Osteoblast (primary cell): ENCODE data around the gene RNF227. TPM values are rescaled to one million over a fixed set of nuclear protein-coding genes. Genes with fewer than 3 reads are reported as not detected.

Experiments
- DNase-seq: peaks from one replicate; pipeline ENCODE4 v3.0.0; 2011; ENCODE audit warnings: low spot score, mixed read lengths; ENCODE audit not compliant: insufficient read length; ENCODE audit errors: missing footprints
- H2AFZ ChIP-seq: 2 replicates; pipeline ENCODE4 v1.6.0; 2011; ENCODE audit warnings: mild to moderate bottlenecking, low read length
- H3K27ac ChIP-seq: 2 replicates; pipeline ENCODE4 v1.5.1; 2011; ENCODE audit warnings: mild to moderate bottlenecking, low read depth, low read length, moderate library complexity
- H3K27me3 ChIP-seq: 2 replicates; pipeline ENCODE4 v1.6.0; 2012; ENCODE audit warnings: mild to moderate bottlenecking, control low read depth, inconsistent platforms, low read length, moderate library complexity; ENCODE audit not compliant: insufficient read depth
- H3K36me3 ChIP-seq: 2 replicates; pipeline ENCODE4 v1.5.1; 2011; ENCODE audit warnings: mild to moderate bottlenecking, low read length, control low read depth, moderate library complexity; ENCODE audit not compliant: insufficient read depth
- H3K4me1 ChIP-seq: 2 replicates; pipeline ENCODE4 v1.5.1; 2011; ENCODE audit warnings: mild to moderate bottlenecking, low read length, control low read depth, moderate library complexity; ENCODE audit not compliant: insufficient read depth
- H3K4me2 ChIP-seq: 2 replicates; pipeline ENCODE4 v1.6.0; 2011; ENCODE audit warnings: mild to moderate bottlenecking, low read length; ENCODE audit not compliant: insufficient read depth
- H3K4me3 ChIP-seq: fragments of 200-600 bp; sonication (generic); 3 replicates; pipeline ENCODE4 v1.5.1; 2012; ENCODE audit warnings: mild to moderate bottlenecking, low read length, inconsistent platforms; ENCODE audit not compliant: insufficient read depth
- H3K79me2 ChIP-seq: 2 replicates; pipeline ENCODE4 v1.6.0; 2012; ENCODE audit warnings: mild to moderate bottlenecking, low read length, control low read depth, inconsistent platforms; ENCODE audit not compliant: insufficient read depth
- H3K9me3 ChIP-seq: 2 replicates; pipeline ENCODE4 v1.5.1; 2011; ENCODE audit warnings: low read depth, low read length, control low read depth
- H4K20me1 ChIP-seq: 2 replicates; pipeline ENCODE4 v1.6.0; 2012; ENCODE audit warnings: mild to moderate bottlenecking, low read length, control low read depth; ENCODE audit not compliant: insufficient read depth
- total RNA-seq: library from RNA; depleted of rRNA; stranded (reverse); fragments of >200 nt; gene quantifications from 2 replicates; pipeline ENCODE4 v1.2.3, GENCODE V29; 2012
- TF ChIP-seq, protein P1 (sequence below): IDR thresholded peaks from 2 replicates; pipeline ENCODE4 v1.5.1; 2011; ENCODE audit warnings: mild to moderate bottlenecking, low read depth, low read length, moderate library complexity; ENCODE audit errors: extremely low read depth

The RNF227 gene
- total RNA-seq, 1 donor: 3.6 TPM

- TF ChIP-seq, protein P1, sequence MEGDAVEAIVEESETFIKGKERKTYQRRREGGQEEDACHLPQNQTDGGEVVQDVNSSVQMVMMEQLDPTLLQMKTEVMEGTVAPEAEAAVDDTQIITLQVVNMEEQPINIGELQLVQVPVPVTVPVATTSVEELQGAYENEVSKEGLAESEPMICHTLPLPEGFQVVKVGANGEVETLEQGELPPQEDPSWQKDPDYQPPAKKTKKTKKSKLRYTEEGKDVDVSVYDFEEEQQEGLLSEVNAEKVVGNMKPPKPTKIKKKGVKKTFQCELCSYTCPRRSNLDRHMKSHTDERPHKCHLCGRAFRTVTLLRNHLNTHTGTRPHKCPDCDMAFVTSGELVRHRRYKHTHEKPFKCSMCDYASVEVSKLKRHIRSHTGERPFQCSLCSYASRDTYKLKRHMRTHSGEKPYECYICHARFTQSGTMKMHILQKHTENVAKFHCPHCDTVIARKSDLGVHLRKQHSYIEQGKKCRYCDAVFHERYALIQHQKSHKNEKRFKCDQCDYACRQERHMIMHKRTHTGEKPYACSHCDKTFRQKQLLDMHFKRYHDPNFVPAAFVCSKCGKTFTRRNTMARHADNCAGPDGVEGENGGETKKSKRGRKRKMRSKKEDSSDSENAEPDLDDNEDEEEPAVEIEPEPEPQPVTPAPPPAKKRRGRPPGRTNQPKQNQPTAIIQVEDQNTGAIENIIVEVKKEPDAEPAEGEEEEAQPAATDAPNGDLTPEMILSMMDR: no peak
- Histone ChIP-seq H3K9me3 (no peaks in the 10 kb centered on the region), H3K4me3 (peak overlapping the region; percentile 99), H3K27ac (peak overlapping the region; percentile 60), H3K27me3 (no peaks in the 10 kb centered on the region), H4K20me1 (peaks cover 2% of the 10 kb centered on the region), H3K36me3 (peaks cover 13% of the 10 kb centered on the region), H3K79me2 (peaks cover 49% of the 10 kb centered on the region), H3K4me1 (peaks cover 32% of the 10 kb centered on the region), H3K4me2 (peak overlapping the region; percentile 99), H2AFZ (peak overlapping the region; percentile 95)
- DNase-seq: no peak
Measured at GRCh38 chr17:7930841-7931631, 14.9 kb upstream of the RNF227 start.

GRCh38 chr17:7929158-7930023 is 13.3 kb upstream of the RNF227 start, which contains the start of gene KCNAB3:
TSS of gene KCNAB3 (minus strand) at chr17:7929856. CDS start at chr17:7929435, 421 bp downstream.
- Histone ChIP-seq H3K9me3 (no peaks in the 10 kb centered on the region), H3K27ac (no peak within 1 kb of the TSS), H3K4me2 (peak within 1 kb of the TSS; percentile 99), H4K20me1 (no peaks in the 10 kb centered on the region), H3K4me3 (peak within 1 kb of the TSS; percentile 71), H3K79me2 (peaks cover 38% of the 10 kb centered on the region), H3K4me1 (peaks cover 28% of the 10 kb centered on the region), H2AFZ (peak within 1 kb of the TSS; percentile 92), H3K36me3 (peaks cover 4% of the 10 kb centered on the region), H3K27me3 (no peaks in the 10 kb centered on the region)
- peak; percentile 96 for DNase-seq
- TF ChIP-seq, protein P1: no peak

DNA sequence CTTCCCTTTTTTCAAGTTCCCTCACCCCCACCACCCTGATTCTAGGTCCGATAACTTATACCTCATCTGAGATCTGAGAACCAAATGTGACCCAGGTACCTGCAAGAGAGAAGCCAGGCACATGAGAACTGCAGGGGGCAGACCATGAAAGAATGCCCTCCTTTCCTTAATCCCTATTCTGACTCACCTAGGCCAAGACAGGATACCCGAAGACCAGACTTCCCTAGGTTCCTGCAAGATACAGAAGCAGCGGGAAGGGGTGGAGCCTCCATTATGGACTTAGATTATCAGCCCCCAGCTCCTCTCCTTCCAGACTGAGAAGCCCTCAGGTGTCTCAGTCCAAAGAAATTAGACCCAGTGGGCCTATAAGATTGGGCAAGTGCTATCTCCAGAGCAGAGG is 11.5 kb upstream of the RNF227 start:
- Histone ChIP-seq H3K27ac (no peak overlapping the region), H3K79me2 (peaks cover 20% of the 10 kb centered on the region), H3K4me1 (peaks cover 21% of the 10 kb centered on the region), H3K4me2 (no peak overlapping the region), H3K4me3 (no peak overlapping the region), H3K27me3 (no peaks in the 10 kb centered on the region), H2AFZ (no peak overlapping the region), H3K9me3 (no peaks in the 10 kb centered on the region), H4K20me1 (no peaks in the 10 kb centered on the region), H3K36me3 (no peaks in the 10 kb centered on the region)
- TF ChIP-seq, protein P1: no peak
- no peak for DNase-seq
